Measurements from ENCODE around the gene ABCC5.
A peak's percentile ranks its signal among the peaks of the same experiment; 100 is the strongest.
"Not testable (repeated sequence)": the region's sequence is repeated elsewhere in the genome, so short reads cannot be mapped to it uniquely, and the experiment has no call there.

Gene ABCC5

GRCh38 chr3:184015381-184016019, 2.2 kb downstream of the ABCC5 start:
- DNase-seq: no peak

- no peak for DNase-seq
These were observed 5.5 kb downstream of the ABCC5 start for GRCh38 chr3:184011937-184012889.

- no peak for DNase-seq
These were observed 6.3 kb downstream of the ABCC5 start for GRCh38 chr3:184011230-184011876.

- no peak for DNase-seq
These were observed 9.5 kb downstream of the ABCC5 start for GRCh38 chr3:184008161-184008560.

- DNase-seq: not testable (repeated sequence)
These were observed 10.4 kb downstream of the ABCC5 start for GRCh38 chr3:184007143-184007813.

GRCh38 chr3:184005941-184006507, 11.7 kb downstream of the ABCC5 start:
- DNase-seq: peak in 1 of 2 donors; percentile 23

GRCh38 chr3:184004476-184004875, 13.2 kb downstream of the ABCC5 start:
- no peak for DNase-seq

GRCh38 chr3:184003187-184003967, 14.3 kb downstream of the ABCC5 start:
- DNase-seq: no peak

GRCh38 chr3:184002469-184002868, 15.2 kb downstream of the ABCC5 start:
- no peak for DNase-seq

- DNase-seq: no peak
These were observed 15.9 kb downstream of the ABCC5 start for GRCh38 chr3:184001761-184002160.

- DNase-seq: no peak
These were observed 26.3 kb downstream of the ABCC5 start for GRCh38 chr3:183991403-183991802.

GRCh38 chr3:183988216-183988790, 29.4 kb downstream of the ABCC5 start:
- DNase-seq: no peak

- no peak for DNase-seq
These were observed 30.6 kb downstream of the ABCC5 start for GRCh38 chr3:183987000-183987600.

GRCh38 chr3:183984749-183985729, 32.6 kb downstream of the ABCC5 start:
- DNase-seq: no peak

GRCh38 chr3:183984127-183984740, 33.5 kb downstream of the ABCC5 start:
- no peak for DNase-seq

- no peak for DNase-seq
These were observed 35.6 kb downstream of the ABCC5 start for GRCh38 chr3:183981990-183982644.

- no peak for DNase-seq
These were observed 37.3 kb downstream of the ABCC5 start for GRCh38 chr3:183980403-183980802.

GRCh38 chr3:183975981-183976662, 41.6 kb downstream of the ABCC5 start:
- no peak for DNase-seq

Data from CD4-positive, alpha-beta T cell treated with Interleukin-4 for 1 hour (primary cell).